ENCODE results near the gene CMTM5.

DNA sequence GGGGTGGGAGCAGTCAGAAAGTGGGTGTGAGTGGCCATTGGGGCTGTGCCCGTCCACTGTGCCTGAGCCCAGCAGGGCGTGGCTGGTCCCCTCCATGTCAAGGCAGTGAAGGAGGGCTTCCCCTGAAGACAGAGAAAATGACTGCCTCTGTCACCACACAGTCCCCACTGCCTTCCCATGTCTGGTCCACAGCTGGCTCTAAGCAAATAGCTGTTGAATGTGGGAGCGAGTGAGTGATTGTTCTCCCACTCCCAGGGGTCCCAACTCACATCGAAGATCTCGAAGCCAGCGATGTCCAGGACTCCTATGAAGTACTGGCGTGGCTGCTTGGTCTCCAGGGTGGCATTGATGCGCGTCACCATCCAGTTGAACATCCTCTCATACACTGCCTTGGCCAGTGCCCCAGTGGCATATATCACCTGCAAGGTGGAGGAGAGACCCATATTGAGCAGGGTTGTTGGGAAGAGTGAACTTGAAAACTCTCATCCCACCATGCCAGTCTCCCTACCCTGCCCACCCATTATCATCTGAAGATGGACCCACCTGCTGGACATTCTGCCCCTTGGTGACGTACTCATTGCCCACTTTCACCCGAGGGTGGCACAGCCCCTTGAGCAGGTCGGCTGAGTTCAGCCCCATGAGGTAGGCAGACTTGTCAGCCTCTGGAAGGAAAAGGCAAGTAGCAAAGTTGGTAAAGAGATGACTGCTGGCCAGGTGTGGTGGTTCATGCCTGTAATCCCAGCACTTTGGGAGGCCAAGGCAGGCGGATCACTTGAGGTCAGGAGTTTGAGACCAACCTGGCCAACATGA, 52.0 kb downstream of the CMTM5 start:
- TF ChIP-seq CTCF (IDR thresholded peaks at IDR 0.05), result no peak
- TF ChIP-seq EZH2 (IDR thresholded peaks at IDR 0.05), result no peak
